HT1080 (cell line): Measurements from ENCODE around the gene BTRC. TPM values are rescaled to one million over a fixed set of nuclear protein-coding genes. Genes with fewer than 3 reads are reported as not detected.

ENCODE experiments used
- DNase-seq: peaks from one replicate; pipeline ENCODE4 v3.0.0-alpha.2; 2015; ENCODE audit warnings: low read depth
- total RNA-seq: library from RNA; depleted of rRNA; stranded (reverse); fragments of >200 nt; shearing (Covaris generic); gene quantifications from 2 replicates; pipeline ENCODE4 v1.2.3, GENCODE V29; 2014

The BTRC gene
- total RNA-seq, 1 experiment from 2014 or later = 6.2 TPM

- DNase-seq = no peak
Measured at GRCh38 chr10:101525848-101526247, 171.9 kb downstream of the BTRC start.

GRCh38 chr10:101529207-101529606, 175.2 kb downstream of the BTRC start:
- DNase-seq = no peak

GRCh38 chr10:101529725-101530553, 176.0 kb downstream of the BTRC start:
- DNase-seq = no peak

- no peak for DNase-seq
Measured at GRCh38 chr10:101535949-101536348, 182.0 kb downstream of the BTRC start.

GRCh38 chr10:101536800-101537199, 182.8 kb downstream of the BTRC start:
- peak; percentile 7 for DNase-seq

GRCh38 chr10:101538446-101538845, 184.5 kb downstream of the BTRC start:
- no peak for DNase-seq

GRCh38 chr10:101545898-101546297, 191.9 kb downstream of the BTRC start:
- no peak for DNase-seq

- no peak for DNase-seq
Measured at GRCh38 chr10:101550965-101551364, 197.0 kb downstream of the BTRC start.

GRCh38 chr10:101552442-101552841, 198.5 kb downstream of the BTRC start:
- DNase-seq = no peak

- DNase-seq = no peak
Measured at GRCh38 chr10:101557541-101557940, 203.6 kb downstream of the BTRC start.

- peak; percentile 52 for DNase-seq
Measured at GRCh38 chr10:101558204-101558603, 204.2 kb downstream of the BTRC start.

GRCh38 chr10:101558671-101559595, 205.0 kb downstream of the BTRC start:
- DNase-seq = no peak

- no peak for DNase-seq
Measured at GRCh38 chr10:101559596-101560297, 205.8 kb downstream of the BTRC start.

- no peak for DNase-seq
Measured at GRCh38 chr10:101560298-101561067, 206.5 kb downstream of the BTRC start.

GRCh38 chr10:101561068-101561915, 207.3 kb downstream of the BTRC start:
- DNase-seq = no peak

GRCh38 chr10:101562231-101562630, 208.3 kb downstream of the BTRC start:
- DNase-seq = no peak

- no peak for DNase-seq
Measured at GRCh38 chr10:101563007-101563406, 209.0 kb downstream of the BTRC start.

- DNase-seq = no peak
Measured at GRCh38 chr10:101563497-101564040, 209.6 kb downstream of the BTRC start.

GRCh38 chr10:101564490-101564991, 210.6 kb downstream of the BTRC start:
- DNase-seq = no peak
